HG03565 (cell line): ENCODE measurements around the gene ACD.

Experiments
- ATAC-seq: cut with Tn5 transposase; IDR thresholded peaks from one replicate; pipeline ENCODE4 v1.9.1; 2021; ENCODE audit warnings: mild to moderate bottlenecking, moderate library complexity; ENCODE audit not compliant: unreplicated experiment

ACD gene

GRCh38 chr16:67676516-67676915, 16.5 kb upstream of the ACD start:
- no peak for ATAC-seq

DNA sequence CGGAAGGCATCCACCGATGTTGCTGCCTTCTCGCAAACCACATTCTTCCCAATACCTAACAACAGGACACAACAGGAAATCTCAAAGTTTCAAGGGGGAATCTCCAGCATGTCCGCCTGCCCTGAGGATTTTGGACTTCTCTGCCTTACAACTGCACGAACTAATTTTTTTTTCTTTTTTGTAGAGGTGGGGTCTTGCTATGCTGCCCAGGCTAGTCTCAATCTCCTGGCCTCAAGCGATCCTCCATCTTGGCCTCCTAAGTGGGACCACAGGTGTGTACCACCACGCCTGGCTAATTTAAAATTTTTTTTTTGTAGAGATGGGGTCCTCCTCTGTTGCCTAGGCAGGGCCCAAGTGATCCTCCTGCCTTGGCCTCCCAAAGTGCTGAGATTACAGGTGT, 15.9 kb upstream of the ACD start:
- ATAC-seq: no peak

GRCh38 chr16:67675579-67675935, 15.5 kb upstream of the ACD start:
- ATAC-seq: no peak

- no peak for ATAC-seq
Measured at GRCh38 chr16:67674851-67675578, 15.0 kb upstream of the ACD start.

- ATAC-seq: no peak
Measured at GRCh38 chr16:67673712-67674580, 13.9 kb upstream of the ACD start.

DNA sequence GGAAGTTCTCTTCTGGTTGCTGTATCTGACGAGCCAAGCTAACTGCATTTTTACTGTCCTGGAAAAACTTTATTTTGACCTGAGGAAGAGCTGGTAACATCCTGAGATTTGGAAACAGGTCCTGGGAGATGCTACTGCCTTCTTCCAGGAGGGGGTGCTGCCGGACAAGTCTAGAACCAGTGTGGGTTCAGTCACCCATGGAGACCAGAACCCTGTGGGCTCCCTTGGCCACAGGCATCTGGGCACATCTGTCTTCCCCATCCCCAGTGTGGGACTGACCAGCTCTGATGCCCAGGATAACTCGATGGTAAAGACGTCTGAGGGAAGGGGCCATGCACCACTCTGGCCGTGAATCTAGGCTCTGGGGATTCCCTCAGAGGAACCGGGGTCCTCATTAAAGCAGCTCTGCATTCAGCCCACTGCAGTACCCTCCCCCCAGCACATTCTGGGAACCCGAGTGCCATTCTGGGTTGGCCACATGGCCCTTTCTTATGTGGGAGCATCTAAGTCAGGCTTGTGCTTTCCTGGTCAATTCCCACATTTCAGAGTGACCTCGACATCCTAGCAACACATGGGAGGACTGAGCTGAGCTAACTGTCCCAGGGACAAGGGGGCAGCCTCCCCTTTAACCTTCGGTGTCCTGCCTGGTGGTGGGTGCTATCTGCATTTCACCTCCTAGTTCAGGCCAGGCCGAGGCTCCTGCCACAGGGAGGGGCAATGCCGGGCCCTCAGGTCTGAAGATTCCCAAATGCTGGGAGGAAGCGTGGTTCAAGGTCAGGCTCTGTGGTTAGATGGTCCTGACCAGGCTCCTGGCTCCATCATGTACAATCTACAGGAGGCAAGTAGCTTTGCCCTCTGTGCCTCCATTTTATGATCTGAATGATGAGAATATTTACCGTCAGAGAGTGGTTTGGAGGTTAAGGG, 12.9 kb upstream of the ACD start:
- ATAC-seq: no peak

DNA sequence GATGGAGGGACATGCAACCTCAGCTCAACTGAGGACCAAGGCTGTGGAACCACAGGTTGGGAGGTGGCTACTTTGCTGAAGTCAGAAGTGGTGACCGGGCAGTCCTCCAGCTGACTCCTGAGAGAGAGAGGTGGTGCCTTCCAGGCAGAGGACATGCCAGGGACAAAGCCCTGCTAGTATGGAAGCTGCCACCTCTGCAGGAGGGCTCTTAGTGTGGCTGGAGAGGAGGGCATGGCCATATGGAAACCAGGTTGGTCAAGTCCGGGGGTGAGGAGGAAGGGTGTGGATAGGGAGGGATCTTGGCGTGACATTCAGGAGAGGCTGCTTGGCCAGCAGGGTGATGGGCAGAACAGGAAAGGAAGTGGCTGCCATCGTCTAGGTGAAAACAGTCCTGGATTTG, 12.2 kb upstream of the ACD start:
- no peak for ATAC-seq

DNA sequence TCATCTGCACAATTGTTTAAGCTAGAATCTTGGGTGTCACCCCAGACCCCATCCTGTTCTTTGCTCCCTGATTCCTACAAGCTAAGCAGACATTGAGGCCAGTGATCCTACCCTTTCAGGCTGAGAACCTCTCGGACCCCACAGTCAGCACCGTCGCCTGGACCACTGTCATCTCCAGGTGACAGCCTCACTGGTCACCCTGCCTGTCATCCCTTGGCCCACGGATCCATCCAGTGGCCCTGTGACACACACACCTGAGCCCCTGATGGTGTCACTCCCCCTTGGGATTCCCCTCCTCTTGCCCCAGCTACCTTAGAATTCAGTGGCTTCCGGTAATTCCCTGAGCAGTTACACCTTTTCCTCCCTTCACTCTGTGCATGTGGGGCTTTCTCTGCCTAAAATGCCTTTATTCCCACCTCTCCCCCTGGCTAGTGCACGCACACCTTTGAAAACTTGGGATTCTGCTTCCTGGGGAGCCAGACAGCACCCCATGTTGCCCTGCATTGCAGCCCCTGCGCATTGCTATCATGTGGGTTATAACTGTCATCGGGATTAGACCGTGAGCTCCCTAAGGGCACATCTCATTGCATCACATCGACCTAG, 9.5 kb upstream of the ACD start:
- ATAC-seq: no peak

DNA sequence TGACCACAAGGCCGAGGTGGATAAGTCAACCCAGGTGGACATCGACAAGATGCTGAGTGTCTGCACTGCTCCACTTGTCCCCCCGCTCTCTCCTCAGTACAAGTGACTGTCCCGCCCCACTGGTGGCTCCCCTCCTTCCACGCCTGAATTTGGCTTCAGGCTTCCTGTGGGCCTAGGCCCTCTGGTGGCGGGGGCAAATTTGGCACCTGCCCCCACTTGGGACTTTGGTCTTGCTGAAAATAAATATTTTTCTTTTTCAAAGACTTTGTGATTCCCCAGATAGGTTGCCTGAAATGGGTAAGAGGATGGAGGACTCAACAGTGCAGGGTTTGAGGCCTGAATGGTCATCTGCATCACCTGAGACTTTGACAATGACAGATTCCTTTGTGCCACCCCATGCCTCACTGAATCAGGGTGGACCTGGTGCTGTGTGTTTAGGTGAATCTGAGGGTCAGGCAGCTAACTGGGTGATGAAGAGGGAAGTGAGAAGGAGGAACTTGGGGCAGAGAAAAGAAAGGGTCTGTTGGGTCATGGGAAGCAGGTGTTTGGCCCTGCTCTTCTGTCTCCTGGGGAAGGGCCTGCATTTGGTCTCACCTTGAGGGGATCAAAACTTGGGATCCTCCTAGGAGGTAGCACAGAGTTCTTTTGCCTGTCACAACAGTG, 8.6 kb upstream of the ACD start:
- no peak for ATAC-seq

DNA sequence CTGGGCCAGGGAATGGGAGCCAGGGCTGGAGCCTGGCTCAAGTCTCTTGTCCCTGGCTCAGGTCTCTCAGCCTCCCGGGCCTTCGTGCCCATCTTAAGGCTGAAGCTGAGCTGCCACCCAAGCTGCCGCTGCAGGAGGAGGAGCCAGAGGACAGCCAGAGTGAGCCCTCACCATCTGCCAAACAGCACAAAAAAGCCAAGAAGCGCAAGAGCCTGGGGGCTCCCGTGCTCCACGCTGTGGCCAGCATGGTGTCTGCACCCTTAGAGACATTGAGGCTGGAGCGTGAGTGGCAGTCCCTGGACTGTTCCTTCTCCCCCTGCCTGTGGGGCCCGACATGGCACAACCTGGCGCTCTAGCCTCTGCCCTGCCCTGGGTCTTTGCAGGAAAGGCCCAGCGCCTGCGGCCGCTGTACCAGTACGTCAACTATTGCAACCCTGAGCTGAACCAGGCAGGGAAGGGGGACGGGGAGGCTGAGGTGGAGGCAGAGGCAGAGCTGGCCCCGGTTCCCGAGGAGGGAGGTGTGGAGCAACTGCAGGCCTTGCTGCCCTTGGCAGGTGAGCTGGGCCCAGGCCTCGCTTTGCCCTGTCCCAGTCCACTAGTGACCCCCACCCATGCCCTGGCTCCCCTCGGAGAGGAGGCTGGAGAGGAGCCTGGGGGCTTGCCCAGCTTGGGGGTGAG, 7.9 kb upstream of the ACD start:
- ATAC-seq: peak; percentile 73

DNA sequence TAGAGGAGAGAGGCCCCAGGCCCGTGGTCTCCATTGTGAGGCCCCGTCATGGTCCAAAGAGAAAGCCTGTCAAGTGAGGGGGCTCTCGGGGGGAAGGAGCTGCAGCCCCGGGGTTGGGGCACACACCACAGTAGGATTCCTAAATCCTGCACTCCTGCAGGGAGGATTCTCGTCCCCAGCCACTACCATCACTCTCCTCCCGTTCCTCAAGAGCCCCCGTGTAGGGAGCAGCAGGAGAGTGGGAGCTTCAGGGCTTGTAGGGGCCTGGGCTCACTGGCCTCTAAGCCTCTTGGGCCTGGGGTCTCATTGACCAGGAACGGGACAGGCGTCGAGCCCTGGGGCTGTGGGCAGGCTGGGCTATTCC, 7.4 kb upstream of the ACD start:
- ATAC-seq: no peak

DNA sequence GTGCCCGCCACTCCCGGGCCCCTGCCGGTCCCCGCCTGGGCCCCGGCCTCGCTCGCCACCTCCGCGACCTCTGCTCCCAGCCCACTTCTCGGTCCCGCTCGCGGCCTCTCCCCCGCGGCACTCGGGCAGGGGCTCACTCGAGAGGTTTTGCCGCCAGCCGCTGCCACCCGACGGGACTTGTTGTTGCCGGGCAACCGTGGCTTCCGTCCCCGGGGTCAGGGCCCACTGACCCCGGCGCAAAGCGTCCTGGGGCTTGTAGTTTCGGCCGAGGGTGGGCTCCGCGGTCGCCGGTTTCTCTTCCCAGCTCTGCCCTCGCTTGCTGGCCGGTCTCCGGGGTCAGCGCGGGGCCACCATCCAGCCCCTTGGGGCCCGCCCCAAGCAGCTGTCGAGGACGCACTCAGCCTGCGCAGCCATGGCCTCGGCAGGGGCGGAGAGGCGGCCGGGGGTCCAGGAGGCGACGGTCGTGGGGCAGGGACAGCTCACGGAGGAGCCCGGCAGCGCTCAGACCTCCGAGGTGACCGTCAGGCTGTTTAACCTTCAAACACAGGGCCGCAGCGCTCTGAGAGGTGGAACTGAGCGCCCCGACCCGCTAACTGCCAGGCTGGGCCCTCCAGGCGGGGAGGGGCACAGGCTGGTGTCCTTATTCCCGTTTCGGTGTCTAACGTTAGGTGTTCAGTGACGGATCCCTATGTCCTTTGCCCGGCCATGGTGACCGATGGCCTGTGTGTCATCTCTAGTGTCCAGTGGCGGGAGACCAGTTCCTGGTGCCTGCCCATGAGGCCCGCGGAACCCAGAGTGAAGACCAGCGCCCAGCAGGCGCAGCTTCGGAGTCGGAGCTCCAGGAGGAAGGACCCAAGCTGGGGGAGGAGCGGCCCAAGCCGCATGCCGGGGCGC, 6.7 kb upstream of the ACD start, which contains the start of the genes C16orf86 and ENKD1:
C16orf86 (plus strand) TSS at position 256 of the 894 bp plus-strand sequence; CDS start at position 413, 157 bp downstream.
ENKD1 (minus strand) TSS at position 192 of the 894 bp plus-strand sequence. CDS start 308 bp downstream, outside the sequence.
- ATAC-seq: no peak

DNA sequence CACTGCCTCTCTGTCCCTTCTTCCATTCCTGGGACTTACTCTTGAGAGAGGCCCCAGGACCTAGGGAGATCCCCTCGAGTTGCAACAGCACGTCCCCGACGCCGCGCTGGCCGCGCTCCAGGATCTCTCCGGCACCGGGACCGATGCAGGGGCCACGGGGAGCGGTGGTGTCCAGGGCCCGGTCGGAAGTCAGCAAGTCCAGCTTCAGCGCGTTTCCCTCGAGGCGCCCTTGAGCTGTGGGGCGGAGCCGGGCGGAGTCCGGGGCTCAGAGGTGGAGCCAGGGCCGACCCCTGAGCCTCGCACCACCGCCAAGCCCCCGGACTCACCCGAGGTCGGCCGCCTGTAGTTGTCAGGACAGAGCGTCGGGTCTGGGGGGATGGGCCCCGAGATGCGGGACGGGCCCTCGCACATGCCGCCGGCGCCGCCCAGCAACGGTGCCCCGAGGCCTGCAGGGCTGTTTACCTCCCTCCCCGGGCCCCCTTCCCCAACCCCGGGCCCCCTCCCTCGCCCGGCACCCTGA, 6.0 kb upstream of the ACD start:
- no peak for ATAC-seq

DNA sequence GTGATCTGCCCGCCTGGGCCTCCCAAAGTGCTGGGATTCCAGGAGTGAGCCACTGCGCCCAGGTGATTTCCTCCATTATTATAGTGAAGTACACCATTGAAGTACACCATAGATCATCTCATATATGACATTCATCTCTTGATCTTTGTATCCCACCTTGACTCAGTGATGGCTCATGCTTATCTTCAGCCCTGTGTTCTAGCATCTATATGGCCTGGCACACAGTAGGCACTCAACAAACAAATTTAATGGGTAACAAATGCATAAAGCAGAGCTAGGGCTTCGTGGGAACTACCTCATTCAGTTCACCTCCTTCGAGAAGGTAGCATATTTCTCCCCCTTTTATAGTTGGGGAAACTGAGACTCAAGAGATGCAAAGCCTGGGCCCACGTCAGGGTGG, 5.5 kb upstream of the ACD start:
- ATAC-seq: no peak

DNA sequence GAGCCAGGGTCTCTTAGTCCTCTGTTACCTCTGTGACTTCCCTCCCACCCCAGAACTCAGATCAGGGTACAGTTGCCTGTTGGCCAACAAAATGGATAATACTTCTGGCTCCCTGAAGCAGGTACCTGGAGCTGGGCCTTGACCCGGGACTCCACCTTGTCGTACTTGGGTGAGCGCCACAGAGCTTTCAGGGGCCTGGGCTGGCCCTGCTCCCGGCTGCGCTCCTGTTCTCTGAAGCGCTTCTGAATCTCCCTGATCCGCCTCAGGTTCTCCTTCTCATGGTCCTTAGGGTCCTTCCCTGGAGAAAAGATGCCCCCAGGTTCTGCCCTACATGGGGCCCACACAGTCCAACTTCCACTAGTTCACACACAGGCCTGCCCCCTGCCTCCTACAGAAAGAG, 4.8 kb upstream of the ACD start:
- no peak for ATAC-seq

GRCh38 chr16:67664258-67664657, 4.2 kb upstream of the ACD start:
- no peak for ATAC-seq

GRCh38 chr16:67663877-67664222, 3.8 kb upstream of the ACD start:
- no peak for ATAC-seq

GRCh38 chr16:67663151-67663876, 3.3 kb upstream of the ACD start:
- ATAC-seq: no peak
